Measurements from ENCODE around the gene KRT8. TPM values are rescaled to one million over a fixed set of nuclear protein-coding genes. Genes with fewer than 3 reads are reported as not detected.

Gene KRT8
- total RNA-seq, 1 donor from 2014 or later: 2,570 TPM

DNA sequence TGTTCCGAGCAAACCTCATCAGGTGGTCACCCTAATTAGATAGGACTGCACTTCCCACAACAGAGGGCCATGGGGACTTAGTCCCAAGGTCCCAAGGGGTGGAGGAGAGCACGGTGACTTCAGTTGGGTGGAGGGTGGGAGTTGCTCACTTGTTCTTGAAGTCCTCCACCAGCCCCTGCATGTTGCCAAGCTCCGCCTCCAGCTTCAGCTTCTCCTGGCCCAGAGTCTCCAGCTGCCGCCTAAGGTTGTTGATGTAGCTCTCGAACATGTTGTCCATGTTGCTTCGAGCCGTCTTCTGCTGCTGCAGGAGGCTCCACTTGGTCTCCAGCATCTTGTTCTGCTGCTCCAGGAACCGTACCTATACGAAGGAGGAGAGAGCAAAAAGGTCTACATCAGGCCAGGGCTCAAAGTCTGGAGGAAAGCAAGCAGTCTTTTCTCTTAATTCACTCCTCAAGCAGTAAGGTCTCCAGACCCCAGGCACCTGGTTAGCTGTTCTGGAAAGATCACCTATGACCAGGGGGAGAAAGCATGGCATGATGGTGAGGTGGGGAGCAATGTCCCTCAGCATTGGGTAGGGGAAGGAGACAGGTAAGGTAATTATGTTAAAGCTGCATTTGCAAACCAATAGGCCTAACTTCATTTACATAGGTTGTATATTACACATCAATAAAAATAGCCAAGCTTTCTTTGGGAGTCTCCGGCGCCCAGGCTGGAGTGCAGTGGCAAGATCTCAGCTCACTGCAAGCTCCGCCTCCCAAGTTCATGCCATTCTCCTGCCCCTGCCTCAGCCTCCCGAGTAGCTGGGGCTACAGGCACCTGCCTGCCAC, 2.9 kb downstream of the KRT8 start:
- Histone ChIP-seq H4K20me1 (ENCODE audit: insufficient read depth, low read length) (no peaks in the 10 kb centered on the region), H3K4me3 (ENCODE audit: insufficient read depth, low read depth, low read length) (no peak overlapping the region), H2AFZ (ENCODE audit: low read depth, low read length) (no peak overlapping the region), H3K4me2 (ENCODE audit: low read length) (no peak overlapping the region), H3K9ac (ENCODE audit: low read length) (no peak overlapping the region), H3K79me2 (ENCODE audit: insufficient read depth, low read length) (no peaks in the 10 kb centered on the region), H3K9me3 (ENCODE audit: insufficient read depth, low read depth, low read length) (no peaks in the 10 kb centered on the region), H3K36me3 (ENCODE audit: insufficient read depth, low read length) (no peaks in the 10 kb centered on the region), H3K4me1 (ENCODE audit: insufficient read depth, low read length) (peaks cover 14% of the 10 kb centered on the region), H3K27ac (ENCODE audit: low read depth, low read length) (no peak overlapping the region), H3K27me3 (ENCODE audit: insufficient read depth, low read length) (no peaks in the 10 kb centered on the region)
- Mint-ChIP-seq H3K36me3 (ENCODE audit: low read depth, unreplicated experiment) (peaks cover 28% of the 10 kb centered on the region), H3K9me3 (ENCODE audit: unreplicated experiment) (peaks cover 3% of the 10 kb centered on the region), H3K27ac (ENCODE audit: unreplicated experiment) (peak overlapping the region; percentile 62), H3K27me3 (ENCODE audit: low read depth, unreplicated experiment) (no peaks in the 10 kb centered on the region), H3K4me1 (ENCODE audit: low read depth, unreplicated experiment) (peaks cover 36% of the 10 kb centered on the region), H3K4me3 (ENCODE audit: unreplicated experiment) (peak overlapping the region; percentile 89)
- no peak for DNase-seq (ENCODE audit: low read depth)
- TF ChIP-seq, protein P1, sequence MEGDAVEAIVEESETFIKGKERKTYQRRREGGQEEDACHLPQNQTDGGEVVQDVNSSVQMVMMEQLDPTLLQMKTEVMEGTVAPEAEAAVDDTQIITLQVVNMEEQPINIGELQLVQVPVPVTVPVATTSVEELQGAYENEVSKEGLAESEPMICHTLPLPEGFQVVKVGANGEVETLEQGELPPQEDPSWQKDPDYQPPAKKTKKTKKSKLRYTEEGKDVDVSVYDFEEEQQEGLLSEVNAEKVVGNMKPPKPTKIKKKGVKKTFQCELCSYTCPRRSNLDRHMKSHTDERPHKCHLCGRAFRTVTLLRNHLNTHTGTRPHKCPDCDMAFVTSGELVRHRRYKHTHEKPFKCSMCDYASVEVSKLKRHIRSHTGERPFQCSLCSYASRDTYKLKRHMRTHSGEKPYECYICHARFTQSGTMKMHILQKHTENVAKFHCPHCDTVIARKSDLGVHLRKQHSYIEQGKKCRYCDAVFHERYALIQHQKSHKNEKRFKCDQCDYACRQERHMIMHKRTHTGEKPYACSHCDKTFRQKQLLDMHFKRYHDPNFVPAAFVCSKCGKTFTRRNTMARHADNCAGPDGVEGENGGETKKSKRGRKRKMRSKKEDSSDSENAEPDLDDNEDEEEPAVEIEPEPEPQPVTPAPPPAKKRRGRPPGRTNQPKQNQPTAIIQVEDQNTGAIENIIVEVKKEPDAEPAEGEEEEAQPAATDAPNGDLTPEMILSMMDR (IDR thresholded peaks at IDR 0.05; ENCODE audit: insufficient read depth, low read depth, low read length): no peak
- no peak for TF ChIP-seq EZH2 (IDR thresholded peaks at IDR 0.05; ENCODE audit: insufficient read depth, low read length)
- no peak for FAIRE-seq

DNA sequence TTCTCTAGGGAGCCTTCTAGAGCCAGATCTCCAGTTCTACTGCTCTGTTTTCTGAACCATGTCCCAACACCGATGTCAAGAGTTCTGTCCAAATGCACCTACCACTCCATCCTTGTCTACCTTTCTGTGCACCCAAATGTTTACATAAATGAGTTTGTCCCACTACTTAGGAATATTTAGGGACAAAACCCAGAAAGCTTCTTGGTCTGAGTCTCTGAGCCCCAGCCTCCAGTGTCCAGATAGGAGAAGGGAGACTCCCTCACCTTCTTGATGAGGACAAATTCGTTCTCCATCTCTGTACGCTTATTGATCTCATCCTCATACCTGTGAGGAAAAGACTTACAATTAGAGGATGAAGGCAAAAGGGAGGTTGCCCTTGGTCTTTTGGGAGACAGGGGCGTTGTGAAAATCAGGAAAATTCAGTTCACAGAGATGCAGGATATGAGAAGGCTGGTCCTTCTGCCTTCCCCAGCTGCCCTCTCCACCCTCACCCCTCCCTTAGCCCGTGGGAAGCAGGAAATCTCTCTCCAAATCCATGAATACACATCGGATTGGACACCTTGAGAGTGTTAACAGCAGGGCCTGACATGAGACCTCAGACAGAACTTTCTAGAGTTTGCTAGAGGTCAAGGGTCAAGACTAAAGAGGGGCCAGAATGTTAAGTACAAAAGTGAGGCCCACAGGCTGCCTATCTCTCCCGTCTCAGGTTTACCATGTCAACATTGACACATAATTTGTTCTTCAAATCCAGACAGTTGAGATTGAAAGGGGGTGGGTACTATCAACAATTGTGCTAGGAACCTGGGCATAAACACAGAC, 3.8 kb downstream of the KRT8 start:
- no peak overlapping the region for H3K4me2 ChIP-seq (ENCODE audit: low read length)
- H3K9me3 ChIP-seq (ENCODE audit: insufficient read depth, low read depth, low read length): no peaks in the 10 kb centered on the region
- H3K27ac Mint-ChIP-seq (ENCODE audit: unreplicated experiment): peak overlapping the region; percentile 62
- no peaks in the 10 kb centered on the region for H4K20me1 ChIP-seq (ENCODE audit: insufficient read depth, low read length)
- DNase-seq (ENCODE audit: low read depth) (no peak), FAIRE-seq (no peak)
- peaks cover 33% of the 10 kb centered on the region for H3K36me3 Mint-ChIP-seq (ENCODE audit: low read depth, unreplicated experiment)
- H3K4me1 ChIP-seq (ENCODE audit: insufficient read depth, low read length): peaks cover 11% of the 10 kb centered on the region
- no peaks in the 10 kb centered on the region for H3K27me3 Mint-ChIP-seq (ENCODE audit: low read depth, unreplicated experiment)
- H3K9me3 Mint-ChIP-seq (ENCODE audit: unreplicated experiment): peaks cover 3% of the 10 kb centered on the region
- no peak for TF ChIP-seq EZH2 (IDR thresholded peaks at IDR 0.05; ENCODE audit: insufficient read depth, low read length)
- TF ChIP-seq, protein P1 (IDR thresholded peaks at IDR 0.05; ENCODE audit: insufficient read depth, low read depth, low read length): no peak
- H3K27me3 ChIP-seq (ENCODE audit: insufficient read depth, low read length): no peaks in the 10 kb centered on the region
- H3K4me3 Mint-ChIP-seq (ENCODE audit: unreplicated experiment): peak overlapping the region; percentile 89
- no peak overlapping the region for H3K9ac ChIP-seq (ENCODE audit: low read length)
- H2AFZ ChIP-seq (ENCODE audit: low read depth, low read length): no peak overlapping the region
- H3K79me2 ChIP-seq (ENCODE audit: insufficient read depth, low read length): no peaks in the 10 kb centered on the region
- no peak overlapping the region for H3K4me3 ChIP-seq (ENCODE audit: insufficient read depth, low read depth, low read length)
- H3K4me1 Mint-ChIP-seq (ENCODE audit: low read depth, unreplicated experiment): peaks cover 35% of the 10 kb centered on the region
- peaks cover 3% of the 10 kb centered on the region for H3K36me3 ChIP-seq (ENCODE audit: insufficient read depth, low read length)
- no peak overlapping the region for H3K27ac ChIP-seq (ENCODE audit: low read depth, low read length)
